IMR-90 (cell line): Measurements from ENCODE around the gene DBF4B. TPM values are rescaled to one million over a fixed set of nuclear protein-coding genes. Genes with fewer than 3 reads are reported as not detected.

Experiments used
- ATAC-seq: fragments of 200-7000 bp; cut with Tn5 transposase; 2 replicates; pipeline ENCODE4 v1.9.1; 2020; ENCODE audit warnings: low read depth, mild to moderate bottlenecking, moderate library complexity
- BruUV-seq: library from RNA; stranded (reverse); fragments of 400-500 nt; replicated peaks from 2 replicates; lab custom pipeline; 2021; lab: Mats Ljungman, UMichigan
- CTCF ChIA-PET: fragments of 300-600 bp; formaldehyde crosslinking; extraction: SDS; loops from one replicate; lab custom pipeline; 2021; ENCODE audit warnings: antibody characterized with exemption; lab: Yijun Ruan, JAX
- POLR2A ChIA-PET: fragments of 300-600 bp; sonication (Branson Sonifier 250); formaldehyde crosslinking; loops from one replicate; lab custom pipeline; 2022; ENCODE audit warnings: antibody characterized with exemption; ENCODE audit not compliant: unreplicated experiment; lab: Charles Lee
- DNase-seq: peaks from one replicate; pipeline ENCODE4 v3.0.0; 2013
- H2AFZ ChIP-seq: replicated peaks from 2 replicates; pipeline ENCODE3; 2013; ENCODE audit warnings: low read length, mild to moderate bottlenecking; ENCODE audit not compliant: poor library complexity
- H2AK5ac ChIP-seq: 2 replicates; pipeline ENCODE4 v1.6.1; 2013; ENCODE audit warnings: low read depth, low read length, inconsistent platforms
- H2AK9ac ChIP-seq: replicated peaks from 2 replicates; pipeline ENCODE3; 2013; ENCODE audit warnings: mild to moderate bottlenecking, low read depth, low read length, moderate library complexity; ENCODE audit not compliant: poor library complexity
- H2BK120ac ChIP-seq: 2 replicates; pipeline ENCODE4 v1.6.1; 2013; ENCODE audit warnings: low read depth, low read length, inconsistent platforms
- H2BK15ac ChIP-seq: 3 replicates; pipeline ENCODE4 v1.6.1; 2013; ENCODE audit warnings: low read depth, low read length, inconsistent platforms
- H2BK20ac ChIP-seq: 2 replicates; pipeline ENCODE4 v1.6.1; 2013; ENCODE audit warnings: low read depth, mild to moderate bottlenecking, inconsistent platforms, low read length, moderate library complexity
- H2BK5ac ChIP-seq: 2 replicates; pipeline ENCODE4 v1.6.1; 2013; ENCODE audit warnings: mild to moderate bottlenecking, low read depth, low read length, inconsistent platforms; ENCODE audit not compliant: poor library complexity, severe bottlenecking
- H3K14ac ChIP-seq: replicated peaks from 2 replicates; pipeline ENCODE4 v1.6.1; 2013; ENCODE audit warnings: low read depth, low read length, inconsistent platforms
- H3K18ac ChIP-seq: 2 replicates; pipeline ENCODE4 v1.6.1; 2013; ENCODE audit warnings: low read depth, low read length, control low read depth
- H3K23ac ChIP-seq: 2 replicates; pipeline ENCODE4 v1.6.1; 2013; ENCODE audit warnings: low read depth, low read length, inconsistent platforms
- H3K27ac ChIP-seq: 2 replicates; pipeline ENCODE4 v1.5.1; 2013; ENCODE audit warnings: mild to moderate bottlenecking, control low read depth, low read length; ENCODE audit not compliant: insufficient read depth
- H3K27me3 ChIP-seq: 2 replicates; pipeline ENCODE4 v1.6.1; 2013; ENCODE audit warnings: low read length; ENCODE audit not compliant: control insufficient read depth, insufficient read depth
- H3K36me3 ChIP-seq: 2 replicates; pipeline ENCODE4 v1.6.1; 2013; ENCODE audit warnings: low read length, mixed read lengths; ENCODE audit not compliant: control insufficient read depth, insufficient read depth
- H3K4ac ChIP-seq: 2 replicates; pipeline ENCODE4 v1.6.1; 2013; ENCODE audit warnings: low read depth, low read length, inconsistent platforms
- H3K4me1 ChIP-seq: 2 replicates; pipeline ENCODE4 v1.6.1; 2013; ENCODE audit warnings: low read length, mixed read lengths; ENCODE audit not compliant: control insufficient read depth, insufficient read depth
- H3K4me2 ChIP-seq: 2 replicates; pipeline ENCODE4 v1.6.1; 2013; ENCODE audit warnings: low read depth, mild to moderate bottlenecking, control low read depth, low read length, moderate library complexity
- H3K4me3 ChIP-seq: 2 replicates; pipeline ENCODE4 v1.5.1; 2013; ENCODE audit warnings: low read depth, mild to moderate bottlenecking, control low read depth, low read length, moderate library complexity; ENCODE audit not compliant: insufficient read depth
- H3K56ac ChIP-seq: 2 replicates; pipeline ENCODE4 v1.6.1; 2013; ENCODE audit warnings: low read length, inconsistent platforms; ENCODE audit not compliant: insufficient read depth; ENCODE audit errors: extremely low read depth
- H3K79me1 ChIP-seq, 2 experiments: 2 replicates each; pipeline ENCODE4 v1.6.1; 2013; ENCODE audit warnings: low read length in 2 of 2, inconsistent platforms in 1 of 2, low read depth in 1 of 2
- H3K9ac ChIP-seq: 2 replicates; pipeline ENCODE4 v1.6.1; 2013; ENCODE audit warnings: low read depth, low read length, control low read depth
- H3K9me1 ChIP-seq: 2 replicates; pipeline ENCODE4 v1.6.1; 2013; ENCODE audit warnings: low read length, inconsistent platforms; ENCODE audit not compliant: insufficient read depth
- H3K9me3 ChIP-seq: 2 replicates; pipeline ENCODE4 v1.6.1; 2013; ENCODE audit warnings: low read length; ENCODE audit not compliant: control insufficient read depth, insufficient read depth
- H4K20me1 ChIP-seq: 2 replicates; pipeline ENCODE4 v1.6.1; 2013; ENCODE audit warnings: low read length, inconsistent platforms; ENCODE audit not compliant: insufficient read depth
- H4K5ac ChIP-seq: 2 replicates; pipeline ENCODE4 v1.6.1; 2013; ENCODE audit warnings: mild to moderate bottlenecking, low read depth, low read length, control low read depth
- H4K8ac ChIP-seq, 2 experiments: 2 replicates each; pipeline ENCODE4 v1.6.1; 2013; ENCODE audit warnings: low read depth in 2 of 2, low read length in 2 of 2, control low read depth in 1 of 2, inconsistent platforms in 1 of 2
- H4K91ac ChIP-seq: 2 replicates; pipeline ENCODE4 v1.6.1; 2013; ENCODE audit warnings: low read depth, low read length, inconsistent platforms; ENCODE audit not compliant: insufficient read depth
- BHLHE40 ChIP-seq: fragments of 150-350 bp; IDR thresholded peaks from 2 replicates; pipeline ENCODE4 v1.6.1; 2016; ENCODE audit warnings: mild to moderate bottlenecking, low read depth, low read length
- CEBPB ChIP-seq: IDR thresholded peaks from 2 replicates; pipeline ENCODE4 v1.6.1; 2012; ENCODE audit warnings: low read depth, low read length, improper control_type of control experiment
- ELK1 ChIP-seq: fragments of 150-350 bp; IDR thresholded peaks from 2 replicates; pipeline ENCODE4 v1.6.1; 2016; ENCODE audit warnings: low read depth, mild to moderate bottlenecking, low read length, moderate library complexity, borderline replicate concordance
- MAFK ChIP-seq: IDR thresholded peaks from 2 replicates; pipeline ENCODE4 v1.6.1; 2012; ENCODE audit warnings: low read depth, low read length, improper control_type of control experiment
- MXI1 ChIP-seq: IDR thresholded peaks from 2 replicates; pipeline ENCODE4 v1.6.1; 2012; ENCODE audit warnings: low read depth, mild to moderate bottlenecking, low read length, moderate library complexity, borderline replicate concordance
- NFE2L2 ChIP-seq: fragments of 150-350 bp; IDR thresholded peaks from 2 replicates; pipeline ENCODE4 v1.6.1; 2016; ENCODE audit warnings: low read depth, mild to moderate bottlenecking, low read length
- POLR2A ChIP-seq: IDR thresholded peaks from 2 replicates; pipeline ENCODE4 v1.6.1; 2012; ENCODE audit warnings: mild to moderate bottlenecking, low read depth, low read length
- RAD21 ChIP-seq: IDR thresholded peaks from 2 replicates; pipeline ENCODE4 v1.6.1; 2012; ENCODE audit warnings: low read length, improper control_type of control experiment
- RCOR1 ChIP-seq: IDR thresholded peaks from 2 replicates; pipeline ENCODE4 v1.6.1; 2012; ENCODE audit warnings: mild to moderate bottlenecking, low read length, improper control_type of control experiment; ENCODE audit not compliant: insufficient replicate concordance
- RFX5 ChIP-seq: IDR thresholded peaks from 2 replicates; pipeline ENCODE4 v1.8.0; 2012; ENCODE audit warnings: low read depth, mild to moderate bottlenecking, low read length, moderate library complexity
- SMC3 ChIP-seq: fragments of 150-350 bp; IDR thresholded peaks from 2 replicates; pipeline ENCODE4 v1.6.1; 2016; ENCODE audit warnings: low read depth, mild to moderate bottlenecking, antibody characterized with exemption, low read length, moderate library complexity
- USF2 ChIP-seq: fragments of 150-350 bp; IDR thresholded peaks from 2 replicates; pipeline ENCODE4 v1.6.1; 2017; ENCODE audit warnings: mild to moderate bottlenecking, antibody characterized with exemption, low read length, low read depth
- whole genome bisulfite sequencing, 2 experiments: methylation state at CpG; one replicate each; pipeline versions ENCODE4 v1.1.5 to v1.1.7; 2013; ENCODE audit warnings: missing lambda C conversion rate in 2 of 2; ENCODE audit not compliant: insufficient read length in 1 of 2; ENCODE audit errors: extremely low coverage in 2 of 2; 5-methylcytosine and 5-hydroxymethylcytosine counted together
- dilution Hi-C: fragments of 300-500 bp; cut with HindIII; formaldehyde crosslinking; loops from one replicate; pipeline ENCODE4 v1.14.3; 2018; ENCODE audit warnings: low sequenced_read_pairs; ENCODE audit not compliant: unreplicated experiment
- in situ Hi-C: fragments of 300-500 bp; cut with MboI; formaldehyde crosslinking; loops from 3 replicates; pipeline ENCODE4 v1.14.3; 2019; ENCODE audit warnings: low sequenced_read_pairs, inconsistent platforms, mixed read lengths
- intact Hi-C: fragments of 100-400 bp; cut with micrococcal nuclease; formaldehyde crosslinking; loops from 2 replicates; pipeline ENCODE4 v1.10.0; 2022
- polyA plus RNA-seq, 3 experiments: library from polyadenylated mRNA; depleted of rRNA; stranded (reverse); fragments of >200 nt; gene quantifications; 2 replicates each; pipeline ENCODE4 v1.2.3, GENCODE V29; 2012; ENCODE audit warnings: low replicate concordance in 1 of 3
- total RNA-seq: library from RNA; depleted of rRNA; stranded (reverse); fragments of >200 nt; gene quantifications from 2 replicates; pipeline ENCODE4 v1.2.3, GENCODE V29; 2012
- TF ChIP-seq, protein P1 (sequence below): conservative IDR thresholded peaks from 2 replicates; pipeline ENCODE4 v1.5.1; 2012; ENCODE audit warnings: mild to moderate bottlenecking, low read depth, low read length, improper control_type of control experiment

Gene DBF4B
- total and polyA plus RNA-seq, 2 of the 4 experiments (the other 2 are of a cell fraction): 3.6 to 10.2 TPM

DNA sequence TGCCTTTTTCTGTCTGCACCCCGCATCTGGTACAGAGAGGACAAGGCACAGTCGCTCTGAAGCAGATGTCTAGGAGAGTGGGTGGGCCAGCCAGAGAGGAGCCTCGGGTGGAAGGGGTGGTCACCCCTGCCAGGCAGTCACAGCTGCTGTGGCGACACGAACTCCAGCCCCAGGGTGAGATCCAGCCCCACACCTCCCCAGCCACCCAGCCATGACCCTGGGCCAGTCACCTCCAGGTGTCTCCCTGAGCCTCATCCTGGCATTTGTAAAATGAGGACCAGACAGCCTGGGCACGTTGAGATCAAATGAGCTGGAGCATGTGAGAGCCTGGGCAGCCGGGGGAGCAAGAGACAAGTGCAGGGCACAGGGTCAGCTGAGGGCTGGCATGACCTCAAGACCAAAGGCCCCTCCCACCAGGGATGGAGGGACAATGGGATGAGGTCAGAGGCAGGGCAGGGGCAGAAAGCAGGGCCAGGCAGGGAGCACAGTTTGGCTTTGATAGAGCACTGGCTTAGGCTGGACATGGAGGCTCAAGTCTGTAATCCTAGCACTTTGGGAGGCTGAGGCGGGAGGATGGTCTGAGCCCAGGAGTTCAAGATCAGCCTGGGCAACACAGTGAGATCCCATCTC lies 58.1 kb downstream of the DBF4B start:
- H4K91ac ChIP-seq: no peak overlapping the region
- no peak overlapping the region for H3K27ac ChIP-seq
- H3K9me3 ChIP-seq: no peaks in the 10 kb centered on the region
- H2BK5ac ChIP-seq: no peak overlapping the region
- no peaks in the 10 kb centered on the region for H4K20me1 ChIP-seq
- H3K9me1 ChIP-seq: no peaks in the 10 kb centered on the region
- no peak overlapping the region for H3K56ac ChIP-seq
- no peaks in the 10 kb centered on the region for H3K4me1 ChIP-seq
- no peak overlapping the region for H3K4ac ChIP-seq
- no peak overlapping the region for H4K8ac ChIP-seq
- 76% methylated on average over 2 of the region's 8 CpGs; no CpG with 5 or more reads in 1 of the 2 experiments for WGBS, 2 experiments
- DNase-seq: no peak
- no TSS peak for BruUV-seq
- no peak overlapping the region for H3K4me2 ChIP-seq
- H2BK120ac ChIP-seq: no peak overlapping the region
- in situ Hi-C loops: no loop called here
- no peak for ATAC-seq
- H2AK9ac ChIP-seq: no peak overlapping the region
- no peak overlapping the region for H3K14ac ChIP-seq
- H4K5ac ChIP-seq: no peak overlapping the region
- no peaks in the 10 kb centered on the region for H3K79me1 ChIP-seq
- ChIA-PET CTCF (no interaction called here), POLR2A (no interaction called here)
- dilution Hi-C loops: no loop called here
- TF ChIP-seq NFE2L2: no peak
- no peak for TF ChIP-seq RFX5
- no peak for TF ChIP-seq ELK1
- no peak for TF ChIP-seq SMC3
- TF ChIP-seq, protein P1, sequence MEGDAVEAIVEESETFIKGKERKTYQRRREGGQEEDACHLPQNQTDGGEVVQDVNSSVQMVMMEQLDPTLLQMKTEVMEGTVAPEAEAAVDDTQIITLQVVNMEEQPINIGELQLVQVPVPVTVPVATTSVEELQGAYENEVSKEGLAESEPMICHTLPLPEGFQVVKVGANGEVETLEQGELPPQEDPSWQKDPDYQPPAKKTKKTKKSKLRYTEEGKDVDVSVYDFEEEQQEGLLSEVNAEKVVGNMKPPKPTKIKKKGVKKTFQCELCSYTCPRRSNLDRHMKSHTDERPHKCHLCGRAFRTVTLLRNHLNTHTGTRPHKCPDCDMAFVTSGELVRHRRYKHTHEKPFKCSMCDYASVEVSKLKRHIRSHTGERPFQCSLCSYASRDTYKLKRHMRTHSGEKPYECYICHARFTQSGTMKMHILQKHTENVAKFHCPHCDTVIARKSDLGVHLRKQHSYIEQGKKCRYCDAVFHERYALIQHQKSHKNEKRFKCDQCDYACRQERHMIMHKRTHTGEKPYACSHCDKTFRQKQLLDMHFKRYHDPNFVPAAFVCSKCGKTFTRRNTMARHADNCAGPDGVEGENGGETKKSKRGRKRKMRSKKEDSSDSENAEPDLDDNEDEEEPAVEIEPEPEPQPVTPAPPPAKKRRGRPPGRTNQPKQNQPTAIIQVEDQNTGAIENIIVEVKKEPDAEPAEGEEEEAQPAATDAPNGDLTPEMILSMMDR: no peak
- TF ChIP-seq POLR2A: no peak
- TF ChIP-seq BHLHE40: no peak
- no peak for TF ChIP-seq MAFK
- no peak for TF ChIP-seq RAD21
- no peak for TF ChIP-seq MXI1
- TF ChIP-seq RCOR1: no peak
- TF ChIP-seq CEBPB: no peak
- TF ChIP-seq USF2: no peak
- no peak overlapping the region for H3K23ac ChIP-seq
- peaks cover 18% of the 10 kb centered on the region; the same call in 1 of the 2 replicates for H3K27me3 ChIP-seq
- H3K9ac ChIP-seq: no peak overlapping the region
- no peak overlapping the region for H2AK5ac ChIP-seq
- no peak overlapping the region for H2BK15ac ChIP-seq
- intact Hi-C loops: loop anchor here (10.0 kb wide), 1 partner anchor 232 kb away; no protein-coding TSS in a partner anchor
- H3K4me3 ChIP-seq: no peak overlapping the region
- H3K36me3 ChIP-seq: no peaks in the 10 kb centered on the region
- no peak overlapping the region for H2BK20ac ChIP-seq
- no peak overlapping the region for H3K18ac ChIP-seq
- no peak overlapping the region for H2AFZ ChIP-seq
